Uterus (tissue), 4 donors: ENCODE measurements around the gene TMC4. TPM values are rescaled to one million over a fixed set of nuclear protein-coding genes. Genes with fewer than 3 reads are reported as not detected.

ENCODE experiments used
- DNase-seq, 2 donors: peaks; one replicate each; pipeline ENCODE4 v3.0.0-alpha.2; 2019 to 2020
- H3K27ac ChIP-seq, 2 donors: fragments of 200-600 bp; sonication (generic); 1 replicate in 1 of 2; 2 replicates in 1 of 2; pipeline ENCODE4 v1.5.1; 2016 to 2018
- H3K27me3 ChIP-seq, 2 donors: fragments of 200-600 bp; sonication (generic); one replicate each; pipeline ENCODE4 v1.5.1; 2018 to 2019; ENCODE audit warnings: control low read depth in 1 of 2
- H3K36me3 ChIP-seq, 2 donors: fragments of 200-600 bp; sonication (generic); one replicate each; pipeline ENCODE4 v1.5.1; 2019; ENCODE audit warnings: control low read depth in 1 of 2
- H3K4me1 ChIP-seq, 2 donors: fragments of 200-600 bp; sonication (generic); one replicate each; pipeline ENCODE4 v1.5.1; 2018 to 2019; ENCODE audit warnings: control low read depth in 1 of 2
- H3K4me3 ChIP-seq, 2 donors: fragments of 200-600 bp; sonication (generic); 1 replicate in 1 of 2; 2 replicates in 1 of 2; pipeline ENCODE4 v1.5.1; 2018 to 2019; ENCODE audit warnings: mild to moderate bottlenecking in 1 of 2
- H3K9me3 ChIP-seq, 2 donors: fragments of 200-600 bp; sonication (generic); one replicate each; pipeline ENCODE4 v1.5.1; 2019; ENCODE audit warnings: control low read depth in 1 of 2
- POLR2A ChIP-seq, 2 donors: fragments of 450-650 bp; IDR thresholded peaks; one replicate each; pipeline ENCODE4 v1.6.1; 2016; ENCODE audit warnings: antibody characterized with exemption in 2 of 2, mild to moderate bottlenecking in 1 of 2, moderate library complexity in 1 of 2
- intact Hi-C: fragments of 100-400 bp; cut with DNase I; formaldehyde crosslinking; loops from one replicate; pipeline ENCODE4 v1.15.1; 2023; ENCODE audit warnings: low total_unique reads
- total RNA-seq, 4 donors: library from RNA; depleted of rRNA in 3 of 4; stranded (reverse); fragments of >200 nt in 3 of 4; gene quantifications; one replicate each; pipeline versions ENCODE4 v1.1.0 to v1.2.4, GENCODE V29; 2014 to 2023
- TF ChIP-seq, protein P1 (sequence below), 4 experiments: fragments of 200-600 bp in 2 of 4; fragments of 450-650 bp in 2 of 4; sonication (generic) in 2 of 4; IDR thresholded peaks; one replicate each; pipeline ENCODE4 v1.5.1; 2016 to 2019; ENCODE audit warnings: antibody characterized with exemption in 4 of 4, mild to moderate bottlenecking in 2 of 4, moderate library complexity in 1 of 4
- donor health status: DM: yes; HTN: yes; CAD: no.

The TMC4 gene
- total RNA-seq, 4 donors from 2014 or later: 1.3 to 31.0 (median 3.0) TPM; not detected in 1

DNA sequence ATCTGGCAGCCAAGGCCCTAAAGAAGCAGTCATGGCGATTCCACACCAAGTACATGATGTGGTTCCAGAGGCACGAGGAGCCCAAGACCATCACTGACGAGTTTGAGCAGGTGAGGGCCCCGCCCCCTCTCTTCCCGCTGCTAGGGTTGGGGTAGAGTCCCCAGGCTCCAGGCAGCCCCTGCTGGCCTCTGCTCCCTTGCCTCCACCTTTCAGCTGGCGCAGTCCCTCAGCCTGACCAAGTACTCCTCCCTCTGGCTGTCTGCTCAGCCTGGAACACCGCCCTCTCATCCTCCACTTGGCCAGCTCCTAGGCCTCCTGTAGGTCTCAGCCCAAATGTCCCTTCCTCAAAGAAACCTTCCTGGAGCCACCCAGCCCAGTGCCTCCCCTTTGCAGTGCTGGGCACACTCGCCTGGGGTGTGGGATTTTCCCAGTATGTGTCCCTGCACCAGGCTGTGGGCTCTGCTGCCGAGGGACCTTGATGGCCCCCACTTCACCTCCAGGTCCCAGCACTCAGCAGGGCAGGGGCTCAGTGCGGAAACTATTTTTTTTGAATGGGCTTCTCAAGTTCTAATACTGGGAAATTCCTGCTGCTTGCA lies 19.1 kb downstream of the TMC4 start:
- DNase-seq: no peak
- intact Hi-C loops: no loop called here
- Histone ChIP-seq H3K9me3 (no peaks in the 10 kb centered on the region), H3K4me3 (no peak overlapping the region), H3K27ac (no peak overlapping the region), H3K27me3 (no peaks in the 10 kb centered on the region), H3K4me1 (peaks cover 0 to 3% of the 10 kb centered on the region in 2 donors), H3K36me3 (no peaks in the 10 kb centered on the region)
- no peak for TF ChIP-seq POLR2A (IDR thresholded peaks at IDR 0.05)
- TF ChIP-seq, protein P1, sequence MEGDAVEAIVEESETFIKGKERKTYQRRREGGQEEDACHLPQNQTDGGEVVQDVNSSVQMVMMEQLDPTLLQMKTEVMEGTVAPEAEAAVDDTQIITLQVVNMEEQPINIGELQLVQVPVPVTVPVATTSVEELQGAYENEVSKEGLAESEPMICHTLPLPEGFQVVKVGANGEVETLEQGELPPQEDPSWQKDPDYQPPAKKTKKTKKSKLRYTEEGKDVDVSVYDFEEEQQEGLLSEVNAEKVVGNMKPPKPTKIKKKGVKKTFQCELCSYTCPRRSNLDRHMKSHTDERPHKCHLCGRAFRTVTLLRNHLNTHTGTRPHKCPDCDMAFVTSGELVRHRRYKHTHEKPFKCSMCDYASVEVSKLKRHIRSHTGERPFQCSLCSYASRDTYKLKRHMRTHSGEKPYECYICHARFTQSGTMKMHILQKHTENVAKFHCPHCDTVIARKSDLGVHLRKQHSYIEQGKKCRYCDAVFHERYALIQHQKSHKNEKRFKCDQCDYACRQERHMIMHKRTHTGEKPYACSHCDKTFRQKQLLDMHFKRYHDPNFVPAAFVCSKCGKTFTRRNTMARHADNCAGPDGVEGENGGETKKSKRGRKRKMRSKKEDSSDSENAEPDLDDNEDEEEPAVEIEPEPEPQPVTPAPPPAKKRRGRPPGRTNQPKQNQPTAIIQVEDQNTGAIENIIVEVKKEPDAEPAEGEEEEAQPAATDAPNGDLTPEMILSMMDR (IDR thresholded peaks at IDR 0.05): no peak

GRCh38 chr19:54152878-54153524 lies 20.0 kb downstream of the TMC4 start:
- DNase-seq: no peak
- intact Hi-C loops: no loop called here
- TF ChIP-seq, protein P1 (IDR thresholded peaks at IDR 0.05): no peak
- TF ChIP-seq POLR2A (IDR thresholded peaks at IDR 0.05): no peak
- Histone ChIP-seq H3K9me3 (no peaks in the 10 kb centered on the region), H3K27ac (peak overlapping the region in 1 of 2 donors; percentile 7), H3K36me3 (no peaks in the 10 kb centered on the region), H3K4me3 (no peak overlapping the region), H3K27me3 (no peaks in the 10 kb centered on the region), H3K4me1 (no peaks in the 10 kb centered on the region)

DNA sequence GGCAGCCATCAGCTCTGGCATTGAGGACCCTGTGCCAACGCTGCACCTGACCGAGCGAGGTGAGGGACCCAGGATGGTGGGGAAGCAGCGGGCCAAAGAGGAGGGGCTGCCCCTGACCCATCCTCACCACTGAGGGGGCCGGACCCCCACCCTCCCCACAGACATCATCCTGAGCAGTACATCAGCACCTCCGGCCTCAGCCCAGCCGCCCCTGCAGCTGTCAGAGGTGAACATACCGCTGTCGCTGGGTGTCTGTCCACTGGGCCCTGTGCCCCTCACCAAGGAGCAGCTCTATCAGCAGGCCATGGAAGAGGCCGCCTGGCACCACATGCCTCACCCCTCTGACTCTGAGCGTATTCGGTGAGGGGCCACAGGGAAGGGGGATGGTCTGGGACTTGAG lies 20.7 kb downstream of the TMC4 start:
- Histone ChIP-seq H3K27ac (no peak overlapping the region), H3K27me3 (no peaks in the 10 kb centered on the region), H3K4me1 (no peaks in the 10 kb centered on the region), H3K9me3 (no peaks in the 10 kb centered on the region), H3K36me3 (no peaks in the 10 kb centered on the region), H3K4me3 (no peak overlapping the region)
- no peak for TF ChIP-seq POLR2A (IDR thresholded peaks at IDR 0.05)
- TF ChIP-seq, protein P1 (IDR thresholded peaks at IDR 0.05): no peak
- no peak for DNase-seq
- intact Hi-C loops: no loop called here

DNA sequence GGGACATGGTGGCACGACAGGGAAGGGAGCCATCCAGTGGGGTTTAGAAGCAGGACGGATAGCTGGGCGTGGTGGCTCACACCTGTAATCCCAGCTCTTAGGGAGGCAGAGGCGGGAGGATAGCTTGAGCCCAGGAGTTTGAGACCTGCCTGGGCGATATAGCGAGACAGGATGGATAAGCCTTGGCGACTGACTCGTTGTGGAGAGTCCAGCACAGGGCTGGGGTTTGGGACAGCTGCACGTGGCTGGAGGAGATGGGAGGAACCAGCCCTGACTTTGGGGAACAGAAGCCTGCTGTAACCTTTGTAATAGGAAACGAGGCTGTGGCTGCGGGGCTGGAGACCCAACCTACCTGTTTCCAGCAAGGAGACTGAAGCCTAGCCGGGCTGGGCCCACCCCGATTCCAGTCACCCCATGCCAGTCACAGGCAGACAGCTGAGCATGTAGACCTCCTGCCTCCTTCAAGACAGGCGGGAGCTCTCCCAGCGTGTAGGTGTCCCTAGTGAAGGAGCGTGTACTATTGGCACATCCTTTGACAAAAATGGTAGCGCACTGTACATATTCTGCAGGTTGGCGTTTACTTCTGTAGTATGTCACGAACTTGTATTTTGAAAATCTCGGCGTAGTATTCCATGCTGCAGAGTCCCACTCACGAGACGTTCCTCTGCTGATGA lies 21.5 kb downstream of the TMC4 start:
- no peak for TF ChIP-seq POLR2A (IDR thresholded peaks at IDR 0.05)
- TF ChIP-seq, protein P1 (IDR thresholded peaks at IDR 0.05): no peak
- Histone ChIP-seq H3K36me3 (no peaks in the 10 kb centered on the region), H3K27me3 (no peaks in the 10 kb centered on the region), H3K4me3 (no peak overlapping the region), H3K4me1 (no peaks in the 10 kb centered on the region), H3K27ac (no peak overlapping the region), H3K9me3 (no peaks in the 10 kb centered on the region)
- no peak for DNase-seq
- intact Hi-C loops: no loop called here
